ENCODE results near the gene TMEM250.
"Not testable (repeated sequence)": the region's sequence is repeated elsewhere in the genome, so short reads cannot be mapped to it uniquely, and the experiment has no call there.

The TMEM250 gene

GRCh38 chr9:136110082-136111061 lies 8.3 kb downstream of the TMEM250 start:
- no peak for DNase-seq

DNA sequence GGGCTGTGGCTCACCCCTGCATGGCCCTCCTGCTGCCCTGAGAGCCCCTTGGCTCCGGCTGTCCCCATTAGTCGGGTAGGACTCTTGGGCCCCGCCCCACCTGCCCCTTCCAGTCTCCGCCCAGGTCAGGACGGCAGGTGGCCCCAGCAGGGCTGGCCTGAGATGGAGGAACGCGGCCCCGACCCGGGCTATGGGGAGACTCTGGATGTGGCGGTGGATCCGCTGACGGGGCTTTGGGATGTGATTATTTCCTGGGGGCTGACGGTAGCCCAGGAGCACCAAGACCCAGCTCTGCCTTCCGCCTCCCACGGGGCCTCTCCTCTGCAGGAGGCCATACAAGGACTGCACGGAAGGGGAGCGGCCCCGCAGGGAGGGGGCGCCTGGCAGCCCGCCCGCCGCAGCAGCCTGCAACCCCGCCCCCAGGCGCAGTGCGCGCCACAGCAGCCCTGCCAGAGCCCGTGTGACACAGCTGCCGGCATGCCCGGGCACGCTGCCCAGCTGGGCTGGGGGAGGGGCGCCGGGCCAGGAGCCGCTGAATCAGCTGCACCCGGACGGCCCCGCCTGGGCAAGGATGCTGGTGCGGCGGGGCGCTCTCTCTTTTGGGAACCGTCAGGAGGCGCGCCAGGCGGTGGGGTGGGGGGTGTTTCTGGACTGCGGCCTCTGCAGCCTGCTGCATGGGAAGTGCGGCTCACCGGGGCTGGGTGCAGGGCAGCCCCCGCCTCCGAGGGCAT lies 9.2 kb downstream of the TMEM250 start:
- peak; percentile 66 to 92 for DNase-seq

- peak in 1 of 2 experiments; percentile 46 for DNase-seq
Measured at GRCh38 chr9:136108648-136109266, 9.9 kb downstream of the TMEM250 start.

- DNase-seq, result peak; percentile 78 to 85
Measured at GRCh38 chr9:136107953-136108647, 10.6 kb downstream of the TMEM250 start.

DNA sequence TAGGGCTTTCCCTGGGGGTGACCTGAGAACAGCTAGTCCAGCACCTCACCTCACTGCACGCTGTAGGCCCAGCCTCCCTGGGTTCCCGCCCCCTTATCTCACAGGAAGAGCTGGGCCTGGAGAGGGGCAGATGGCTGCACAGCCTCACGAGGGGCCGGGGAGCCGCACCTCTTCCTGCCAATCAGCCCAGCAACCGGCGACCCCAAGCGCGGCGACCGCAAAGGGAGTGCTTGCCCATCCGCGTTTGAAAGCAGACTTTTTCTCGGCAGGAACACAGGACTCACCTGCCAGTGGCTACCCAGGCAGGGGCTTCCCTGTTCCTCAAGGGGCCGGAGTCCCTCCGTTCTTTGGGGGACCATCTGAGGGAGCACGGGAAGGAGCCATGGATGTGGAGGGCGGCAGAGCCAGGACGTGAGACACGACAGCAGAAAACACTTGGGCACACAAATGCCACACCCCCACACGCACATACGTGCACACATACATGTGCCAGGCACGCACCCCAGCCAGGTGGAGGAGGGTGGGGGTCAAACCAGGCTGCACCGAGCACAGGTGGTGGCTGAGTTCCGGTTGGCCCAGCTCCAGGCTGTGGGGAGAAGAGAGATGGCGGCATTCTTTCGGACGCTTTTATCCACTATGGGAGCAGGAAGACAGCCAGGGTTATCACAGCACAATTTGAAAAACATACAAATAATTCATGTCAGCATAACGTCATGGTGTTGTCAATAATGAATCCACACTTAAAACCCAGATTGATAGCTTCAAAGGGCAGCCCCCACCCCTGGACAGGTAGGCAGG lies 11.3 kb downstream of the TMEM250 start:
- peak in 1 of 2 experiments; percentile 20 for DNase-seq

- no peak for DNase-seq
Measured at GRCh38 chr9:136105398-136106135, 13.1 kb downstream of the TMEM250 start.

GRCh38 chr9:136104916-136105315 lies 13.8 kb downstream of the TMEM250 start:
- no peak for DNase-seq

DNA sequence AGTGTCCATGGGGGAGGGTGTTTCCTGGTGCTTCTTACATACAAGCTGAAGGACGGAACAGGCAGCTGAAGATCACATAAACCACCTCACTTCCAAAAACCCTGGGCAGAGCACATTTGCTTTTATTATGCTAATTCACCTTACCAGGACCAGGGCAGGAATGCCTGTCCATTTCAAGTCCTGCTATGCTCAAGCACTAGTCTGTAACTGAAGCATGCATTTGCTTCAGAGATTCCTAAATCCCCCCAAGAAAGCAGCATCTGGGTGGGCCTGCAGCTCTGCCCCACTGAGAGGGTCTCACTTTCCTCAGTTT lies 14.2 kb downstream of the TMEM250 start:
- DNase-seq, result no peak

DNA sequence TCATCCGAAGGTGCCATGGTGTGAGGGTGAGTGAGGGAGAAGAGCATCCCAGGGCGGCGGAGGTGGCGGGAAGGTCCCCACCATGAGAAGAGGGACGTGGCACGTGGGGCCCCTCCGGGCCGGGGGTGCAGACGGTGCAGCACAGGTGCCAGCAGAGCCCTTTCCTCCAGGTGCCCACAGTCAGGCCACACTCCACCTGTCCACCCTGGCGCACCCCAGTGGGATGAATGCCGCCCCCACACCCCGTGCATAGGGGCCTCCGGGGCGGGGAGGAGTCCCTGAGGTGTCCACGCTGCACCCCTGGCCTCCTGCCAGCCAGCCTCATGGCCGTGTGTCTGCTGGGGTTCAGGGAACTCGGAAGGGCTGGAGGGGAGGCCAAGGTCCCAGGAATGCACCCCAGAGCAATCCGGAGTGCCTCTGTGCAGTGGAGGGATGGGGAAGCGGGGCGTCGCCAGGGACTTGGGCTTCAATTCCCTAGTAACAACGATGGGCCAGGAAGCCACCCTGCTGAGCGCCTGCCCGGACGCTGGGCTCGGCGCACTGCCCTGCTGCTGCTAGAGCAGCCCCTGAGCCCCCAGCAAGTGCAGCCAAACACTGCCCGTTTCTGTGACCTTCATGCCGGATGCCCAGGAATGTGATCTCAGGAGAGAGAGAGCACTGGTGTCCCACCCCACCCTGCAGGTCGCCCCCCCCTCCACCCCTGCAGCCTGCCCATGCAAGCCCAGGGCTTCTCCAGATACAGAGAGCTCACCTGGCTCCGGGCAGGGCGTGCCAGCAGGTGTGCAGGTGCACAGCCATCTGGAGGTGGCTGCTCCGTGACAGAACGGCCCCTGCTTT lies 14.8 kb downstream of the TMEM250 start:
- peak; percentile 29 to 79 for DNase-seq

DNA sequence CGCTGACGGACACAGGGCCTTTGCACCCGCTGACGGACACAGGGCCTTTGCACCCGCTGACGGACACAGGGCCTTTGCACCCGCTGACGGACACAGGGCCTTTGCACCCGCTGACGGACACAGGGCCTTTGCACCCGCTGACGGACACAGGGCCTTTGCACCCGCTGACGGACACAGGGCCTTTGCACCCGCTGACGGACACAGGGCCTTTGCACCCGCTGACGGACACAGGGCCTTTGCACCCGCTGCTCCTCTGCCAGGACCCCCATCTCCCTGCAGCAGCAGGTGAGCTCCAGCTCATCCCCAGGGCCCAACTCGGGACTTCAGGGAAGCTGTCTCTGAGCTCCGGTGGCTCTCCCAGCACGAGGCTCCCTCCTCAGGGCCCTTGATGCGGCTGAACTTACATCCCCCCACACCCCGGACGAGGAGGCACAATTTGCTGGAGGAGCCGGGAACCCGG lies 17.0 kb downstream of the TMEM250 start:
- not testable (repeated sequence) for DNase-seq

DNA sequence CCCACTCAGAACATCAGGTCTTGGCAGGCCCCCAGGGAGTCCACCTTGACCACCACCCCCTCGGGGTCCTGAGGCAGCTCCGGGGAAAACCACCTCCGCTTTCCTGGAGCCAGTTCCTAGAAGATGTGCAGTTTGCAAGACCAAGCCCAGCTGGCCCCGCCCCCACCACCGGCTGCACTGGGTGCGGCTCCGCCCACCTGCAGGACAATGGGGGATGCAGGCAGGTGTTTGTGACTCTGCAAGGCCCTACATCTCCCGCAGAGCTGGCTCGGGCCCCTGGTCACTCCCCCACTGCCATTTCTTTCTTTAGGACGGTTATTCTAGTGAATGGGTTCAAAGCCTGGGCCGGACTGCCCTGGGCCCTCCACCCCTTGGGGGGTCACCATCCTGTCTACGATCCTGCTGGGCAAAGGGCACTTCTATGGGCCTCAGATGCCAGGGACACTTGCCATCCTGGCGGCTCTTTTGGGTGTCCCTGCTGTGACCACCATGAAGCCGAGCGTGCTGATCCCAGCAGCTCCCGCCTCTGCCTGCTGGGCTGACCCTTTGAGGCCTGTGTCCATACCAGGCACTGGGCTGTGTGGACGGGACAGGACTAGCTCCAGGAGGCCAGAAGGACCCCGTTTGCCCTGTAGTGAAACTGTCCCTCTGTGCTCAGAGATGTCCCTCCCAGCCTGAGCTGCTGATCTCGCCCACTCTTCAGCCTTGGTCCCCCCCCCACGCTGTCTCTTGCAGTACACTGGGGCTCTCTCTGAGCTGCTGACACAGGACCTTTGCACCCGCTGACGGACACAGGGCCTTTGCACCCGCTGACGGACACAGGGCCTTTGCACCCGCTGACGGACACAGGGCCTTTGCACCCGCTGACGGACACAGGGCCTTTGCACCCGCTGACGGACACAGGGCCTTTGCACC lies 17.7 kb downstream of the TMEM250 start:
- peak; percentile 22 to 75 for DNase-seq

DNA sequence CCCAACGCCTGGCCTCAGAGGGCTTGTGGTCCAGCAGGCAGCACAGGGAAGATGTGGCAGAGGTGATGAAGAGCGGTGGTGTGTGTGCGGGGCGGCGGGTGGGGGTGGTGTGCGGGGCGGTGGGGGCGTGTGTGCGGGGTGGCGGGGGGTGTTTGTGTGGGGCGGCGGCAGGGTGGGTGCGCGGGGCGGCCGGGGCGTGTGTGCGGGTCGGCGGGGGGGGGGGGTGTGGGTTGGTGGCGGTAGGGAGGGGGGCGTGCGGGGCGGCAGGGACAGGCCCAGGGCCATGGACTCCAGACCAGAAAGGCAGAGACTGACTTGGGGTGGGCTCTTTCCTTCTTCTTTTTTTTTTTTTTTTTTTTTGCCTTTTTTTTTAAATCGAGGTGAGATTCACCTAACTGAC lies 19.1 kb downstream of the TMEM250 start:
- no peak for DNase-seq

- no peak for DNase-seq
Measured at GRCh38 chr9:136098844-136099243, 19.8 kb downstream of the TMEM250 start.

DNA sequence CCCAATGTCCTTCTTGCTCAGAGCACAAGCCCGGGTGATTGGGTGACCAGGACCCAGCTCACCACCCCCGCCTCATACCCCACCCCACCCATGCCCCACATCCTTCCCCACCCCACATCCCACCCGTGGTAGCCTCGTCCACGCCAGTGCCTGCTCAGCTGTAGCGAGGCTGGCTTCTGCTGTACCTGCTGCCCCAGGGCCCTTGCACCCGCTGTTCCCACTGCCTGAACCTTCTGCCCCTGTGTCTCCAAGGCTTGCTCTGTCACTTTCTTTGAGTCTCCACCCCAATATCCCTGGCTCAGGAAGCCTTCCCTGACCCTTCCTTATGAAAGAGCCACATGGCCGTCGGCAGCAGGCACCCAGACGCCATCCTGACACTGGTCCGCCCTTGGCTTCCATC lies 20.5 kb downstream of the TMEM250 start:
- DNase-seq, result no peak

GRCh38 chr9:136096505-136097001 lies 22.1 kb downstream of the TMEM250 start:
- no peak for DNase-seq

DNA sequence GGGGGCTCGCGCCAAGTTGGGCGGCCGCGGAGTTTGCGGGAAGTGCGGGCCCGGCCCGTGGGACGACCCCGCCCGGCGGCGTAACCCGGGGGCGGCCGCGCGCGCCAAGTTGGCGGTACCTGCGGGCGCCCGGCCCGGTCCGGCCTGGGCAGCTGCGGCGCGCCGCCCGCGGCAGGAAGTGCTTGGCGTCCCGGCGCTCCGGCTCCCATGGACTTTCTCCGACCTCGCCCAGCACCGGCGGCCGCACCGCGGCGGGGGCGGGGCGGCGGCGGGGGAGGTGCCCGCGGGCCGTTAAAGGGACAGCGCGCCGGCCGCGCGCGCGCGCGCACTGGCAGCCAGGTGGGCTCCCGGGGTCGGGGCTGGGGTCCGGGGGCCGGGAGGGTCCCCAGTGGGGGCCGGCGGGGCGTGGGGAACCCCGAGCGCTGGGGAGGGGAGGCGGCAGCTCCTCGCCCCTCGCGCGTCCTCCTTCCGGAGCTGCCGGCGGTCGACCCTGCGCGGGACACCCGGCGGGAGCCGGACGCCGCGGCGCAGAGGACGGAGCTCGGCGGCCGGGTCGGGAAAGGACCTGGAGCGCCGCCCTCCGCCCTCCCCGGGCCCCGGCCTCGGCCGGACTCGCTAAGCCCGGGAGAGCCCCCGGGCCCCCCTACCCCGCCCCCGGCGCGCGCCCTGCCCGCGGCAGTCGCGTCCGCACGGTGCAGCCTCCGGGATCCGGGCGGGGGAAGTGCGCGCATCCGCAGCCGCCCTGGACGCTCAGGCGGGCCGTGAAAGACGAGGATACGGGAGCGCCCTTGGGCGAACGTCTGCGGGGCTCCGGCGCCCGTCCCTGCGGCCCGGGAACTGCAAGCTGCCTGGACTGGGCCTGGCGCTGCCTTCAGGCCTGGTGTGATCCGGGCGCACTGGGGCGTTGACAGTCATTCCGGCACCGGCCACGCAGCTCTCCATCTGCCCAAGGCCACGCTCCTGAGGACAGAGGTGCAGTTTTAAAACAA lies 23.3 kb downstream of the TMEM250 start, which contains the start of gene NACC2:
Gene NACC2 (minus strand): TSS at position 220 of the 989 bp plus-strand sequence. CDS start 44,768 bp downstream, outside the sequence.
- peak in 1 of 2 experiments; percentile 71 for DNase-seq

Measured in NCI-H526 (cell line).